ENCODE measurements around the gene WNT10A. TPM values are rescaled to one million over a fixed set of nuclear protein-coding genes. Genes with fewer than 3 reads are reported as not detected.

The WNT10A gene
- total RNA-seq, 1 donor: not detected

- H3K4me3 ChIP-seq (ENCODE audit: low read depth, low read length): no peak overlapping the region
- TF ChIP-seq CTCF (IDR thresholded peaks at IDR 0.05; ENCODE audit: insufficient read depth, low read depth, low read length): no peak
- no peak for DNase-seq (ENCODE audit: low read depth)
These were observed 1.8 kb downstream of the WNT10A start for GRCh38 chr2:218882461-218882816.

DNA sequence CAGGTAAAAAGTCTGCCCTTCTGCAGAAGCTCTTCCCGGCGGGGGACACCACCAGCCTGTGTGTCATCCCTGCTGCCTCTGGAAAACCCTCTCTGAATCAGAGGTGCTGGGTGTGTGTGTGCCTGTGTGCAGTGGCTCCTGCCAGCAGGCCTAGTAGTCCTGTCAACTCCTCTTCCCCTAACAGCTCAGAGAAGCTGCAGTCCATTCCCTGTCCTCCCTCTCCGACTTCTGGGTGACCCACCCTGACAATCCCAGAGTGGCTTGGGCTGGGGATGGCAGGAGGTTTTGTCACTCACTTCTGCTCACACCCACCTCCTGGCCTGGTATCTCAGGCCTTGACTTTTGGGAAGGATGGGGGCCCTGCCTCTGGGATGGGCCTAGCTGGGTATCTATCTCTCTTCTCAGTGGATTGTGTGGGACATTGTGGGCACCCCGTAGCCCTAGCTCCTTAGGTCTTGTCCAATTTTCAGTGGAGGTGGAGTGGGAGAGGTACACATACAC, 2.3 kb downstream of the WNT10A start:
- no peak for TF ChIP-seq CTCF (IDR thresholded peaks at IDR 0.05; ENCODE audit: insufficient read depth, low read depth, low read length)
- DNase-seq (ENCODE audit: low read depth): no peak
- H3K4me3 ChIP-seq (ENCODE audit: low read depth, low read length): no peak overlapping the region

DNA sequence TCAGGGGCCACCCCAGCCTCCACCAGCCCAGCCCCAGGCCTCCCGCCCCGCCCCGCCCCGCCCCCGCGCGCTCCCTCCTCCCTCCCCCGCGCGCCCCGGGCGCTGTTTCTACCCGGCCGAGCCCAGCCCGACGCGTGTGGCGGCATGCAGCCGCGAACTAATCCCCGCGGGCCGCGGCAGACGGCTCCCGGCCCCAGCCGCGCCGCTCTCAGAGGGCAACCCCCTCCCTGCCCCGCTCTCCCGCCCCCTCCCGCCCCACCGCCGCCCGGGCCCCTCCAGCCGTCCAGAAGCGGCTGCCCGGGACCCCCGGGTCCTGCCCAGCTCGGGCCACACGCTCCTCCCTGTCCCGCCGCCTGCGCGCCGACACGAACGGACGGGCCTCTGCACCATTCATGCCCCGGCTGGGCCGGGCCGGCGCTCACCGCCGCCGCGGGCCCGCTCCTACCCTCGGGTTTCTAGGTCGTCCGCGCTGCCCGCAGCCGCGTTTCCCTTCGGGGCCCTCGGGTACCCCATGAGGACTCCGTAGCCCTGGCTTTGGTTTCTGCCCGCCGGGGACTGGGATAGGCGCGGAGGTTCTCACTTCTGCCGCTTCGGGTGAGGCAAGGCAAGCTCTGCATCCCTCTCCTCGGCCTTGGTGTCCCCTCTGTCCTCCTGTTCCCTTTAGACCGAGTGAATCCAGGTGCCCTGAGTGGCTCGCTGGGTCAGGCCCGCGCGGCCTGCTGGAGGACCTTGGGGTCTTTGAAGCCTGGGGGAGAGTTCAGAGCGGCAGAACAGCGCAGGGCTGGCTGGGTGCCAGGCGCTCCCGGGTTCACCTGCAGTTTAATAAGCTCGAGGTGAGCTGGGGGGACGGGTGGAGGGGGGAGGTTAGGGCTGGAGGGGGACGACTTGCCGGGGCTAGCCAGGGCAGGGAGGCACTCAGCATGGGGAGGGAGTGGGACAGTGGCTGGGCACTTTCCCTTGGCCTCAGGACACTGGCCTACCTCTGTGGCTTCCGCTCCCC, 3.1 kb downstream of the WNT10A start:
- no peak for DNase-seq (ENCODE audit: low read depth)
- no peak for TF ChIP-seq CTCF (IDR thresholded peaks at IDR 0.05; ENCODE audit: insufficient read depth, low read depth, low read length)
- no peak overlapping the region for H3K4me3 ChIP-seq (ENCODE audit: low read depth, low read length)

- DNase-seq (ENCODE audit: low read depth): no peak
- H3K4me3 ChIP-seq (ENCODE audit: low read depth, low read length): no peak overlapping the region
- TF ChIP-seq CTCF (IDR thresholded peaks at IDR 0.05; ENCODE audit: insufficient read depth, low read depth, low read length): no peak
These were observed 3.9 kb downstream of the WNT10A start for GRCh38 chr2:218884519-218884918.

DNA sequence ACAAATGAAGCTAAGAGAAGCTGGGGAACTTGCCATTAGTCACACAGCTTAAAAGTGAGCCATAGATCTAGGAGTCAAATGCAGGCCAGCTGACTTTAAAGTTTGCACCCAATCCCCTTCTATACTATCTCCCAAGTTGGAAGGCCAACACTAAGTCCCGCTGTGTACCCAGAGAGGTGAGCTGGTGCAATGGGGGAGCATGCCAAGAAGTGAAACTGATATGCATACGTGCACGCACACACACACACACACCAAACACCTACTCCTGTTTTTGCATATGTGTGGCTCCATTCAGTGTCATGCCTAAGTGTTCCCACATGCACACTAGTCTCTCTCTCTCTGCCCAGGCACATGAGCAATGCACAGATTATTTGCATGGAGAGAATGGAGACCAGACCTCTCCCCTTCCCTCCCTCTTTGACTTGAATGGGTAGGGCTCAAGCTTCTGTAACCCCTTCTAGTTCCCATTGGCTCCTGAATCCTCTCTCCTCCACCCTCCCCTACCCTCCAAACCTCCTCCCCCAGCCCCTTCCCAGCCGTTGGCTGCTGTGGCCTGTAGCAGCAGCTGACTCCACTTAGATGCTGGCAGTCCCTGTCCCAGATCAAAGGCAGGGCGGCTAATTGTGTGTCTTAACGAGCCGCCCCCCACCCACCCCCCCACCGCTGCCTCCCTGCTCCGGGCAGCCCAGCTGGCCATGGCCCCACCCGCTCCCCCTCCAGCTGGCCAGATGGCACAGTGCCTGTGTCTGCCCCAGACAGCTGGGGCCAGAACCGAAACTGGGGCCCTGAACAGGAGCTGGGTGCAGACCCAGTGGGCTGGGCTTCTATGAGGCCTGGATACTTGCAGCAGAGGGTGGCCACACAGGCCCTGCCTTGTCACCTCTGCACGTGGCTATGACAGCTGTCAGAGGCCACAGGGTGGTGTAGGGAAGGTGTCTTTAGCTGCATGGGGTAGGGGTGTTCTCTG, 5.6 kb downstream of the WNT10A start:
- no peak overlapping the region for H3K4me3 ChIP-seq (ENCODE audit: low read depth, low read length)
- no peak for DNase-seq (ENCODE audit: low read depth)
- TF ChIP-seq CTCF (IDR thresholded peaks at IDR 0.05; ENCODE audit: insufficient read depth, low read depth, low read length): no peak

GRCh38 chr2:218887079-218887478, 6.4 kb downstream of the WNT10A start:
- no peak overlapping the region for H3K4me3 ChIP-seq (ENCODE audit: low read depth, low read length)
- no peak for DNase-seq (ENCODE audit: low read depth)
- TF ChIP-seq CTCF (IDR thresholded peaks at IDR 0.05; ENCODE audit: insufficient read depth, low read depth, low read length): no peak

Measured in fibroblast of villous mesenchyme (primary cell).